Neural progenitor cell (in vitro differentiated cells): ENCODE data around the gene NRG2.

Experiments
- EZH2 ChIP-seq: fragments of 200-600 bp; sonication (generic); IDR thresholded peaks from 2 replicates; pipeline ENCODE4 v1.6.1; 2017; ENCODE audit warnings: antibody characterized with exemption, mild to moderate bottlenecking, moderate library complexity
- EZH2phosphoT487 ChIP-seq: fragments of 200-600 bp; sonication (generic); IDR thresholded peaks from 2 replicates; pipeline ENCODE4 v1.6.1; 2017; ENCODE audit warnings: antibody characterized with exemption
- TF ChIP-seq, protein P1 (sequence below): fragments of 200-600 bp; sonication (generic); IDR thresholded peaks from 2 replicates; pipeline ENCODE4 v1.5.1; 2017; ENCODE audit warnings: antibody characterized with exemption, mild to moderate bottlenecking

DNA sequence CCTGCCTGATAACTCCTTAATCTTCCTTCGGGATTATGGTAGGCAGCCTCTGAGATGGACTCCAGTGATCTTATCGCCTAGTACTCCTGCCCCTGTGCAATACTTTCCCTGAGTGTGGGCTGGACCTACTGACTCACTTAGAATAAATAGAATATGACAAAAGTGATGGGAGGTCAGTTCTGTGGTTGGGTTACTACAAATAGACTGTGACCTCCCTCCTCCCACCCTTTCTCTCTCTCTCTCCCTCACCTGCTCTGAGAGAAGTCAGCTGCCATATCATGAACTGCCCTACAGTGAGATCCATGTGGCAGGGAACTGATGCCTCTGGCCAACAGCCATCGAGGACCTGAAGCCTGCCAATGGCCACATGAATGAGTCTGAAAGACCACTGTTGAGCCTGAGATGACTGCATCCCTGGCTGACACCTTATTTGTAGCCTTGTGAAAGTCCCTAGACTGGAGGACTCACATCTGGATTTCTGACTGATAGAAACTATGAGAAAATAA, 31.7 kb downstream of the NRG2 start:
- TF ChIP-seq, protein P1, sequence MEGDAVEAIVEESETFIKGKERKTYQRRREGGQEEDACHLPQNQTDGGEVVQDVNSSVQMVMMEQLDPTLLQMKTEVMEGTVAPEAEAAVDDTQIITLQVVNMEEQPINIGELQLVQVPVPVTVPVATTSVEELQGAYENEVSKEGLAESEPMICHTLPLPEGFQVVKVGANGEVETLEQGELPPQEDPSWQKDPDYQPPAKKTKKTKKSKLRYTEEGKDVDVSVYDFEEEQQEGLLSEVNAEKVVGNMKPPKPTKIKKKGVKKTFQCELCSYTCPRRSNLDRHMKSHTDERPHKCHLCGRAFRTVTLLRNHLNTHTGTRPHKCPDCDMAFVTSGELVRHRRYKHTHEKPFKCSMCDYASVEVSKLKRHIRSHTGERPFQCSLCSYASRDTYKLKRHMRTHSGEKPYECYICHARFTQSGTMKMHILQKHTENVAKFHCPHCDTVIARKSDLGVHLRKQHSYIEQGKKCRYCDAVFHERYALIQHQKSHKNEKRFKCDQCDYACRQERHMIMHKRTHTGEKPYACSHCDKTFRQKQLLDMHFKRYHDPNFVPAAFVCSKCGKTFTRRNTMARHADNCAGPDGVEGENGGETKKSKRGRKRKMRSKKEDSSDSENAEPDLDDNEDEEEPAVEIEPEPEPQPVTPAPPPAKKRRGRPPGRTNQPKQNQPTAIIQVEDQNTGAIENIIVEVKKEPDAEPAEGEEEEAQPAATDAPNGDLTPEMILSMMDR: no peak
- TF ChIP-seq EZH2phosphoT487 (no peak), EZH2 (no peak)
